ENCODE measurements around the gene ELOVL7.

DNA sequence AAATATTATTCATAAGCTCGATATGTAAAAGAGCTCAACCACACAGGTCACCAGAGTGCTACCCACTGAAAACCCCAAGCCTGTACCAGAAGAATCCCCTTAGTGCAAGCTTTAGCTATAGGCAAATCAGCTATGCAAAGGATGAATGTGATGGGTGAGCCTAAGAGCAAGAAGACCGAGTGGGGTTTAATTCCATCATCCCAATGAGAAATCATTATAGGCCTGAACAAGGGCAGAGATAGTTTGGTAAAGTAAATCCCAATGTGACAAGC, 21.8 kb downstream of the ELOVL7 start:
- TF ChIP-seq, protein P1, sequence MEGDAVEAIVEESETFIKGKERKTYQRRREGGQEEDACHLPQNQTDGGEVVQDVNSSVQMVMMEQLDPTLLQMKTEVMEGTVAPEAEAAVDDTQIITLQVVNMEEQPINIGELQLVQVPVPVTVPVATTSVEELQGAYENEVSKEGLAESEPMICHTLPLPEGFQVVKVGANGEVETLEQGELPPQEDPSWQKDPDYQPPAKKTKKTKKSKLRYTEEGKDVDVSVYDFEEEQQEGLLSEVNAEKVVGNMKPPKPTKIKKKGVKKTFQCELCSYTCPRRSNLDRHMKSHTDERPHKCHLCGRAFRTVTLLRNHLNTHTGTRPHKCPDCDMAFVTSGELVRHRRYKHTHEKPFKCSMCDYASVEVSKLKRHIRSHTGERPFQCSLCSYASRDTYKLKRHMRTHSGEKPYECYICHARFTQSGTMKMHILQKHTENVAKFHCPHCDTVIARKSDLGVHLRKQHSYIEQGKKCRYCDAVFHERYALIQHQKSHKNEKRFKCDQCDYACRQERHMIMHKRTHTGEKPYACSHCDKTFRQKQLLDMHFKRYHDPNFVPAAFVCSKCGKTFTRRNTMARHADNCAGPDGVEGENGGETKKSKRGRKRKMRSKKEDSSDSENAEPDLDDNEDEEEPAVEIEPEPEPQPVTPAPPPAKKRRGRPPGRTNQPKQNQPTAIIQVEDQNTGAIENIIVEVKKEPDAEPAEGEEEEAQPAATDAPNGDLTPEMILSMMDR (IDR thresholded peaks at IDR 0.05; ENCODE audit: insufficient read depth, low read length) = no peak
- TF ChIP-seq GABPA (IDR thresholded peaks at IDR 0.05; ENCODE audit: low read depth) (no peak), POLR2AphosphoS5 (IDR thresholded peaks at IDR 0.05; ENCODE audit: low read depth) (no peak)
